Measurements from ENCODE around the gene RUNX1. TPM values are rescaled to one million over a fixed set of nuclear protein-coding genes. Genes with fewer than 3 reads are reported as not detected.

Gene RUNX1
- total and polyA plus RNA-seq, 2 of the 13 experiments (the other 11 are each of a cell fraction or from before 2014, with no cell fraction given): 5.4 to 6.4 TPM

GRCh38 chr21:34927992-34928391 lies 121.1 kb downstream of the RUNX1 start:
- WGBS (ENCODE audit: low lambda C conversion rate): 79% methylated on average over 2 of the region's 2 CpGs
- Histone ChIP-seq H3K9ac (ENCODE audit: insufficient read depth, low read depth, low read length) (no peak overlapping the region), H3K27me3 (ENCODE audit: control insufficient read depth in 1 of 2, insufficient read depth in 2 of 2, low read length in 2 of 2) (no peaks in the 10 kb centered on the region), H4K20me1 (ENCODE audit: insufficient read depth, low read length) (no peaks in the 10 kb centered on the region), H2AFZ (ENCODE audit: low read length) (no peak overlapping the region), H3K79me2 (ENCODE audit: insufficient read depth, low read length) (no peaks in the 10 kb centered on the region), H3K27ac (ENCODE audit: extremely low read length, insufficient read depth, low read length) (no peak overlapping the region), H3K4me3 (replicated peaks in 1 of 3; ENCODE audit: insufficient read depth in 1 of 3, low read depth in 2 of 3, low read length in 3 of 3) (no peak overlapping the region), H3K36me3 (replicated peaks in 1 of 2; ENCODE audit: control insufficient read depth in 1 of 2, insufficient read depth in 2 of 2, low read length in 2 of 2) (no peaks in the 10 kb centered on the region), H3K4me2 (ENCODE audit: low read depth, low read length) (no peak overlapping the region), H3K4me1 (ENCODE audit: insufficient read depth, low read length) (peaks cover 25% of the 10 kb centered on the region), H3K9me3 (ENCODE audit: low read length) (no peaks in the 10 kb centered on the region)
- ChIA-PET POLR2A (no interaction called here), CTCF (ENCODE audit: low intra/inter-chr PET ratio, low total read pairs) (no interaction called here)
- FAIRE-seq (no peak), DNase-seq (ENCODE audit: low spot score) (no peak), ATAC-seq (no peak)
- no TSS peak for BruUV-seq (replicated peaks)
- TF ChIP-seq ZNF234 (CRISPR knock-in tag; conservative IDR thresholded peaks at IDR 0.05) (no peak), CREB3 (CRISPR knock-in tag; IDR thresholded peaks at IDR 0.05) (no peak), SNAPC5 (CRISPR knock-in tag; IDR thresholded peaks at IDR 0.05; ENCODE audit: borderline replicate concordance) (no peak), ZNF800 (CRISPR knock-in tag; IDR thresholded peaks at IDR 0.05) (no peak), ADNP (CRISPR knock-in tag; IDR thresholded peaks at IDR 0.05) (no peak), ZNF367 (CRISPR knock-in tag; IDR thresholded peaks at IDR 0.05; ENCODE audit: borderline replicate concordance) (no peak), ZNF703 (CRISPR knock-in tag; IDR thresholded peaks at IDR 0.05; ENCODE audit: borderline replicate concordance) (no peak), TRIM24 (CRISPR knock-in tag; IDR thresholded peaks at IDR 0.05) (no peak), ZNF275 (CRISPR knock-in tag; IDR thresholded peaks at IDR 0.05; ENCODE audit: borderline replicate concordance) (no peak), KDM5B (CRISPR knock-in tag; IDR thresholded peaks at IDR 0.05; ENCODE audit: borderline replicate concordance) (no peak), ZNF577 (CRISPR knock-in tag; IDR thresholded peaks at IDR 0.05; ENCODE audit: borderline replicate concordance, low read depth) (no peak), DPF2 (CRISPR knock-in tag; IDR thresholded peaks at IDR 0.05; ENCODE audit: borderline replicate concordance, low read depth) (no peak), ZNF121 (CRISPR knock-in tag; IDR thresholded peaks at IDR 0.05) (no peak), ZNF549 (CRISPR knock-in tag; IDR thresholded peaks at IDR 0.05) (no peak), ELK4 (CRISPR knock-in tag; IDR thresholded peaks at IDR 0.05; ENCODE audit: borderline replicate concordance) (no peak), ZNF740 (CRISPR knock-in tag; IDR thresholded peaks at IDR 0.05) (no peak), TARDBP (CRISPR knock-in tag; IDR thresholded peaks at IDR 0.05) (no peak), ZNF543 (CRISPR knock-in tag; IDR thresholded peaks at IDR 0.05) (no peak)
- in situ Hi-C loops (cut with HindIII; ENCODE audit: extremely low pct_ligation_motif_present, low pct_unique_long_range_greater_than_20kb) (no loop called here), intact Hi-C loops (cut with micrococcal nuclease; ENCODE audit: unreplicated experiment) (no loop called here)

Data from HepG2 (cell line).